Natural killer cell (primary cell): ENCODE measurements around the gene VWC2. TPM values are rescaled to one million over a fixed set of nuclear protein-coding genes. Genes with fewer than 3 reads are reported as not detected.

Experiments
- ATAC-seq, 3 donors: fragments of 150-1000 bp in 2 of 3; fragments of 200-7000 bp in 1 of 3; cut with Tn5 transposase; 1 replicate in 1 of 3; 2 replicates in 2 of 3; pipeline ENCODE4 v1.10.0; 2021; ENCODE audit warnings: mild to moderate bottlenecking in 2 of 3, moderate library complexity in 2 of 3
- DNase-seq, 2 donors: peaks; one replicate each; pipeline versions ENCODE4 v3.0.0 to v3.0.0-alpha.2; 2013 to 2021; ENCODE audit warnings: mixed read lengths in 1 of 2
- H3K27ac ChIP-seq: one replicate; pipeline ENCODE4 v1.5.1; 2013; ENCODE audit warnings: mild to moderate bottlenecking, low read length
- H3K27me3 ChIP-seq: one replicate; pipeline ENCODE4 v1.6.1; 2013; ENCODE audit warnings: low read length; ENCODE audit not compliant: control insufficient read depth, insufficient read depth
- H3K36me3 ChIP-seq: one replicate; pipeline ENCODE4 v1.6.1; 2013; ENCODE audit warnings: low read length; ENCODE audit not compliant: control insufficient read depth, insufficient read depth
- H3K4me1 ChIP-seq: one replicate; pipeline ENCODE4 v1.6.1; 2013; ENCODE audit warnings: low read length; ENCODE audit not compliant: control insufficient read depth, insufficient read depth
- H3K4me3 ChIP-seq: one replicate; pipeline ENCODE4 v1.5.1; 2013; ENCODE audit warnings: low read length
- H3K9me3 ChIP-seq: one replicate; pipeline ENCODE4 v1.6.1; 2013; ENCODE audit warnings: low read length; ENCODE audit not compliant: control insufficient read depth, insufficient read depth
- H3K27ac Mint-ChIP-seq, 2 donors: one replicate each; pipeline ENCODE4 v1.8.0; 2022; ENCODE audit warnings: mild to moderate bottlenecking in 2 of 2, mixed read lengths in 2 of 2, moderate library complexity in 1 of 2
- H3K27me3 Mint-ChIP-seq, 2 donors: one replicate each; pipeline ENCODE4 v1.8.0; 2022; ENCODE audit warnings: low read depth in 2 of 2, mixed read lengths in 2 of 2
- H3K36me3 Mint-ChIP-seq: one replicate; pipeline ENCODE4 v1.8.0; 2022; ENCODE audit warnings: mixed read lengths
- H3K4me1 Mint-ChIP-seq, 2 donors: one replicate each; pipeline ENCODE4 v1.8.0; 2022; ENCODE audit warnings: mixed read lengths in 2 of 2
- H3K4me3 Mint-ChIP-seq: one replicate; pipeline ENCODE4 v1.8.0; 2022; ENCODE audit warnings: mild to moderate bottlenecking, moderate library complexity, mixed read lengths
- H3K9me3 Mint-ChIP-seq, 2 donors: one replicate each; pipeline ENCODE4 v1.8.0; 2022; ENCODE audit warnings: mixed read lengths in 2 of 2
- WGBS: methylation state at CpG from one replicate; pipeline ENCODE4 v1.1.7; 2013; ENCODE audit warnings: missing lambda C conversion rate; ENCODE audit not compliant: insufficient coverage; 5-methylcytosine and 5-hydroxymethylcytosine counted together
- intact Hi-C: fragments of 100-400 bp; cut with micrococcal nuclease; formaldehyde crosslinking; loops from one replicate; pipeline ENCODE4 v1.14.2; 2022
- total RNA-seq, 4 donors: library from RNA; stranded (reverse); fragments of 120-200 nt in 1 of 4; gene quantifications; one replicate each; pipeline versions ENCODE4 v1.2.3 to v1.2.4, GENCODE V29; 2013 to 2022
- TF ChIP-seq, protein P1 (sequence below): fragments of 200-600 bp; IDR thresholded peaks from one replicate; pipeline ENCODE4 v1.8.0; 2022; ENCODE audit warnings: antibody characterized with exemption

Gene VWC2
- total RNA-seq, 3 donors from 2014 or later (not counting 1 experiment from before 2014, with no cell fraction given), result not detected

GRCh38 chr7:49911909-49912308 lies 138.5 kb downstream of the VWC2 start:
- intact Hi-C loops, result no loop called here
- Histone ChIP-seq H3K9me3 (no peaks in the 10 kb centered on the region), H3K27ac (no peak overlapping the region), H3K27me3 (no peaks in the 10 kb centered on the region), H3K4me1 (no peaks in the 10 kb centered on the region), H3K4me3 (no peak overlapping the region), H3K36me3 (no peaks in the 10 kb centered on the region)
- Mint-ChIP-seq H3K27ac (no peak overlapping the region), H3K36me3 (no peaks in the 10 kb centered on the region), H3K9me3 (peaks cover 0 to 4% of the 10 kb centered on the region in 2 donors), H3K27me3 (no peaks in the 10 kb centered on the region), H3K4me3 (no peak overlapping the region), H3K4me1 (no peaks in the 10 kb centered on the region)
- ATAC-seq (no peak), DNase-seq (no peak)
- TF ChIP-seq, protein P1, sequence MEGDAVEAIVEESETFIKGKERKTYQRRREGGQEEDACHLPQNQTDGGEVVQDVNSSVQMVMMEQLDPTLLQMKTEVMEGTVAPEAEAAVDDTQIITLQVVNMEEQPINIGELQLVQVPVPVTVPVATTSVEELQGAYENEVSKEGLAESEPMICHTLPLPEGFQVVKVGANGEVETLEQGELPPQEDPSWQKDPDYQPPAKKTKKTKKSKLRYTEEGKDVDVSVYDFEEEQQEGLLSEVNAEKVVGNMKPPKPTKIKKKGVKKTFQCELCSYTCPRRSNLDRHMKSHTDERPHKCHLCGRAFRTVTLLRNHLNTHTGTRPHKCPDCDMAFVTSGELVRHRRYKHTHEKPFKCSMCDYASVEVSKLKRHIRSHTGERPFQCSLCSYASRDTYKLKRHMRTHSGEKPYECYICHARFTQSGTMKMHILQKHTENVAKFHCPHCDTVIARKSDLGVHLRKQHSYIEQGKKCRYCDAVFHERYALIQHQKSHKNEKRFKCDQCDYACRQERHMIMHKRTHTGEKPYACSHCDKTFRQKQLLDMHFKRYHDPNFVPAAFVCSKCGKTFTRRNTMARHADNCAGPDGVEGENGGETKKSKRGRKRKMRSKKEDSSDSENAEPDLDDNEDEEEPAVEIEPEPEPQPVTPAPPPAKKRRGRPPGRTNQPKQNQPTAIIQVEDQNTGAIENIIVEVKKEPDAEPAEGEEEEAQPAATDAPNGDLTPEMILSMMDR, result no peak
- WGBS, result 92% methylated on average over 7 of the region's 8 CpGs

GRCh38 chr7:49926720-49927119 lies 153.3 kb downstream of the VWC2 start:
- Mint-ChIP-seq H3K36me3 (peaks cover 8% of the 10 kb centered on the region), H3K4me3 (no peak overlapping the region), H3K27ac (no peak overlapping the region), H3K9me3 (peaks cover 5 to 8% of the 10 kb centered on the region in 2 donors), H3K27me3 (no peaks in the 10 kb centered on the region), H3K4me1 (no peaks in the 10 kb centered on the region)
- Histone ChIP-seq H3K27ac (no peak overlapping the region), H3K27me3 (no peaks in the 10 kb centered on the region), H3K4me3 (no peak overlapping the region), H3K36me3 (no peaks in the 10 kb centered on the region), H3K9me3 (peaks cover 5% of the 10 kb centered on the region), H3K4me1 (no peaks in the 10 kb centered on the region)
- TF ChIP-seq, protein P1, result no peak
- no peak for ATAC-seq
- DNase-seq, result no peak
- intact Hi-C loops, result no loop called here
- 83% methylated on average over 6 of the region's 6 CpGs for WGBS

- Histone ChIP-seq H3K27me3 (no peaks in the 10 kb centered on the region), H3K36me3 (no peaks in the 10 kb centered on the region), H3K9me3 (peaks cover 5% of the 10 kb centered on the region), H3K27ac (no peak overlapping the region), H3K4me1 (no peaks in the 10 kb centered on the region), H3K4me3 (no peak overlapping the region)
- WGBS, result 82% methylated on average over 5 of the region's 5 CpGs
- intact Hi-C loops, result no loop called here
- no peak overlapping the region for H3K4me3 Mint-ChIP-seq
- H3K9me3 Mint-ChIP-seq, result peaks cover 5 to 8% of the 10 kb centered on the region in 2 donors
- H3K4me1 Mint-ChIP-seq, result no peaks in the 10 kb centered on the region
- no peak overlapping the region for H3K27ac Mint-ChIP-seq
- no peaks in the 10 kb centered on the region for H3K27me3 Mint-ChIP-seq
- DNase-seq (no peak), ATAC-seq (no peak)
- TF ChIP-seq, protein P1, result no peak
- H3K36me3 Mint-ChIP-seq, result peaks cover 8% of the 10 kb centered on the region
These were observed 154.2 kb downstream of the VWC2 start for GRCh38 chr7:49927631-49928030.

DNA sequence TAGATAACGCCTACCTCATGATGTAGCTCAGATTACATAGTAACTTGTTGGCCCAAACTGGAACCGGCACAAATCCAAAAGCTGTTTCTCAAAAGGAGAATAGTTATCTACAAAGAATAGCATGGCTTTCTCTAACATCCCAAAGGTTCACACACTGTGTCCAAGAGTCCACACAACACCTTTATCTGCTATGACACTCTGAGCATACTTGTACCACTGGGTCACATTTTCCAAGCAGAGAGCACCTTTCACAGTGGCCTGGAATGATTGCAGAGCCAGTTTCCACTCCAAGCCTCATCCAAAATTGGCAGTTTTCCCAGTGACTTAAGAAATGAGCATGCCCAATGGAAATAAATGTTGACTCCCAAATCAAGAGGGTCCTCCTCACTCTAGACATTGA lies 155.3 kb downstream of the VWC2 start:
- TF ChIP-seq, protein P1, result no peak
- ATAC-seq (no peak), DNase-seq (no peak)
- no peaks in the 10 kb centered on the region for H3K27me3 Mint-ChIP-seq
- peaks cover 8% of the 10 kb centered on the region for H3K36me3 Mint-ChIP-seq
- intact Hi-C loops, result no loop called here
- peaks cover 5 to 7% of the 10 kb centered on the region in 2 donors for H3K9me3 Mint-ChIP-seq
- H3K27ac Mint-ChIP-seq, result no peak overlapping the region
- Histone ChIP-seq H3K4me3 (no peak overlapping the region), H3K27me3 (no peaks in the 10 kb centered on the region), H3K4me1 (no peaks in the 10 kb centered on the region), H3K27ac (no peak overlapping the region), H3K36me3 (no peaks in the 10 kb centered on the region), H3K9me3 (peaks cover 5% of the 10 kb centered on the region)
- H3K4me1 Mint-ChIP-seq, result no peaks in the 10 kb centered on the region
- H3K4me3 Mint-ChIP-seq, result no peak overlapping the region
- WGBS, result 94% methylated on average over 2 of the region's 2 CpGs
